ENCODE results near the gene ATP6V1B1.

DNA sequence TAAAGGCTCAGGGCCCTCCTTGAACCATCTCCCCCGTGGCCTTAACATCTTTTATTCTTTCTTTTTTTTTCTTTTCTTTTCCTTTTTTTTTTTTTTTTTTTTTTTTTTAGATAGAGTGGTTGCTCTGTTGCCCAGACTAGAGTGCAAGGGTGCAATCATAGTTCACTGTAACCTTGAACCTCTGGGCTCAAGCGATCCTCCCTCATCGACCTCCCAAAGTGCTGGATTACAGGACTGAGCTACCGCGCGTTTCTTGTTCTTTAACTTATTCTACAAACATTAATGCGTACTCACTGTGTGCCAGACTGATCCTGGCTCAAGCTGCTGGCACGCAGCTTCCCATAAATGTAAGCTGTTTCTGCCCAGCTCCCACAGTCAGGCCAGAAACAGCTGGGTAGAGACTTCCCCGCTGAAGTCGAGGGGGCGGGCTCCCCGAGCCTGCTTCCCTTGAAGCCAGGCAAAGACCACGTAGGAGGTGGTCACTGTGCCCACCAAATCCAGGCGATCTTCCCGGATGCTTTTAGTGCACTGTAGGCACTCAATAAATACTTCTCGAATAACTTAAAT, 29.2 kb upstream of the ATP6V1B1 start:
- no peak for TF ChIP-seq ARNTL (CRISPR knock-in tag; IDR thresholded peaks at IDR 0.05; ENCODE audit: borderline replicate concordance, low read depth)
- TF ChIP-seq OSR1 (CRISPR knock-in tag; IDR thresholded peaks at IDR 0.05): no peak
- no peak for TF ChIP-seq TOX (CRISPR knock-in tag; IDR thresholded peaks at IDR 0.05; ENCODE audit: borderline replicate concordance)
- TF ChIP-seq, protein P1, sequence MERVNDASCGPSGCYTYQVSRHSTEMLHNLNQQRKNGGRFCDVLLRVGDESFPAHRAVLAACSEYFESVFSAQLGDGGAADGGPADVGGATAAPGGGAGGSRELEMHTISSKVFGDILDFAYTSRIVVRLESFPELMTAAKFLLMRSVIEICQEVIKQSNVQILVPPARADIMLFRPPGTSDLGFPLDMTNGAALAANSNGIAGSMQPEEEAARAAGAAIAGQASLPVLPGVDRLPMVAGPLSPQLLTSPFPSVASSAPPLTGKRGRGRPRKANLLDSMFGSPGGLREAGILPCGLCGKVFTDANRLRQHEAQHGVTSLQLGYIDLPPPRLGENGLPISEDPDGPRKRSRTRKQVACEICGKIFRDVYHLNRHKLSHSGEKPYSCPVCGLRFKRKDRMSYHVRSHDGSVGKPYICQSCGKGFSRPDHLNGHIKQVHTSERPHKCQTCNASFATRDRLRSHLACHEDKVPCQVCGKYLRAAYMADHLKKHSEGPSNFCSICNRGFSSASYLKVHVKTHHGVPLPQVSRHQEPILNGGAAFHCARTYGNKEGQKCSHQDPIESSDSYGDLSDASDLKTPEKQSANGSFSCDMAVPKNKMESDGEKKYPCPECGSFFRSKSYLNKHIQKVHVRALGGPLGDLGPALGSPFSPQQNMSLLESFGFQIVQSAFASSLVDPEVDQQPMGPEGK (CRISPR knock-in tag; IDR thresholded peaks at IDR 0.05; ENCODE audit: borderline replicate concordance): no peak
- TF ChIP-seq, protein P2, sequence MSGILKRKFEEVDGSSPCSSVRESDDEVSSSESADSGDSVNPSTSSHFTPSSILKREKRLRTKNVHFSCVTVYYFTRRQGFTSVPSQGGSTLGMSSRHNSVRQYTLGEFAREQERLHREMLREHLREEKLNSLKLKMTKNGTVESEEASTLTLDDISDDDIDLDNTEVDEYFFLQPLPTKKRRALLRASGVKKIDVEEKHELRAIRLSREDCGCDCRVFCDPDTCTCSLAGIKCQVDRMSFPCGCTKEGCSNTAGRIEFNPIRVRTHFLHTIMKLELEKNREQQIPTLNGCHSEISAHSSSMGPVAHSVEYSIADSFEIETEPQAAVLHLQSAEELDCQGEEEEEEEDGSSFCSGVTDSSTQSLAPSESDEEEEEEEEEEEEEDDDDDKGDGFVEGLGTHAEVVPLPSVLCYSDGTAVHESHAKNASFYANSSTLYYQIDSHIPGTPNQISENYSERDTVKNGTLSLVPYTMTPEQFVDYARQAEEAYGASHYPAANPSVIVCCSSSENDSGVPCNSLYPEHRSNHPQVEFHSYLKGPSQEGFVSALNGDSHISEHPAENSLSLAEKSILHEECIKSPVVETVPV (CRISPR knock-in tag; IDR thresholded peaks at IDR 0.05): no peak
- no peak for TF ChIP-seq CREB5 (CRISPR knock-in tag; IDR thresholded peaks at IDR 0.05; ENCODE audit: low read depth)
- TF ChIP-seq BACH2 (CRISPR knock-in tag; IDR thresholded peaks at IDR 0.05; ENCODE audit: borderline replicate concordance): no peak
- no peak for TF ChIP-seq ZFP30 (CRISPR knock-in tag; IDR thresholded peaks at IDR 0.05)
- TF ChIP-seq ZFP3 (CRISPR knock-in tag; IDR thresholded peaks at IDR 0.05): no peak
- no peak for TF ChIP-seq TSHZ2 (CRISPR knock-in tag; IDR thresholded peaks at IDR 0.05)
